ENCODE data around the gene BCAS3.

The BCAS3 gene

GRCh38 chr17:61330174-61331150, 652.8 kb downstream of the BCAS3 start:
- DNase-seq (ENCODE audit: low read depth in 2 of 2, low spot score in 1 of 2), result no peak

- DNase-seq (ENCODE audit: low read depth in 2 of 2, low spot score in 1 of 2), result no peak
Measured at GRCh38 chr17:61331178-61331577, 653.5 kb downstream of the BCAS3 start.

- no peak for DNase-seq (ENCODE audit: low read depth in 2 of 2, low spot score in 1 of 2)
Measured at GRCh38 chr17:61331886-61332285, 654.2 kb downstream of the BCAS3 start.

DNA sequence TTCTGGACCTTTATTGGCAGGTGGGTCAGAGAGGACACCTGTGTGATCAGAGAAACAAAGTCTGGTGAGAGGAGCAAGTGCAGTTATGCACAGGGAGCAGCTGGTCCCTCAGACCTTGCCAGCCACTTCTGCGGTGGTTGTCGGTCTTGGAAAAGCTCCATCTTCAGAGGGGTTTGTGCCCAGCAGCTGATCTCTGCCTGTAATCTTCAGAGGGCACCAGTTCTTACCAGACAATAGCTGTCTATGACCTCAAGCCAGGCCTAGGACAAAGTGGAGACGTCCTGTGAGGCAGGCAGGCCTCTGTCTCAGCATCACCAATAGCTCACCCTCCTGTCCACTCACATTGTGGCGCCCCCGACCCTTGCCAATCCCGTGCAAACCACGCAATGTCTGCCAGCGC, 655.5 kb downstream of the BCAS3 start:
- DNase-seq (ENCODE audit: low read depth in 2 of 2, low spot score in 1 of 2), result no peak

DNA sequence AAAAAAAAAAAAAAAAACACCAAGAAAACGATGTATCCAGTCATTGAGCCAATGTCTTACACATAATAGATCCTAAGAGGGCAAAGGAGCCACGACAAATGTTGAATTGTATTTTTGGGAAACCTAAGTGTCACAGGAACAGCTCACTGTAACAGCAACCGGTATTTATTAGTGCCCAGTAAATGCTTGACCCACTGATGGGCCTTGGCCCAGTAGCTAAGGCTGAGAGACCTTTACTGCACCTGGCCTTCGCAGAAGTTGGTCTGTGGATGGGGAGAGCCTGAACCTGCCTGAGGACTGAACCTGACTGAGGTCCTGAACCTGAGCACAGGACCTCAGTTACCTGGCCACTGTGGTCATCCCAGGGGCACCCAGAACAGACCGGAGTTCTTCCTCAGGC, 657.0 kb downstream of the BCAS3 start:
- DNase-seq (ENCODE audit: low read depth in 2 of 2, low spot score in 1 of 2), result no peak

DNA sequence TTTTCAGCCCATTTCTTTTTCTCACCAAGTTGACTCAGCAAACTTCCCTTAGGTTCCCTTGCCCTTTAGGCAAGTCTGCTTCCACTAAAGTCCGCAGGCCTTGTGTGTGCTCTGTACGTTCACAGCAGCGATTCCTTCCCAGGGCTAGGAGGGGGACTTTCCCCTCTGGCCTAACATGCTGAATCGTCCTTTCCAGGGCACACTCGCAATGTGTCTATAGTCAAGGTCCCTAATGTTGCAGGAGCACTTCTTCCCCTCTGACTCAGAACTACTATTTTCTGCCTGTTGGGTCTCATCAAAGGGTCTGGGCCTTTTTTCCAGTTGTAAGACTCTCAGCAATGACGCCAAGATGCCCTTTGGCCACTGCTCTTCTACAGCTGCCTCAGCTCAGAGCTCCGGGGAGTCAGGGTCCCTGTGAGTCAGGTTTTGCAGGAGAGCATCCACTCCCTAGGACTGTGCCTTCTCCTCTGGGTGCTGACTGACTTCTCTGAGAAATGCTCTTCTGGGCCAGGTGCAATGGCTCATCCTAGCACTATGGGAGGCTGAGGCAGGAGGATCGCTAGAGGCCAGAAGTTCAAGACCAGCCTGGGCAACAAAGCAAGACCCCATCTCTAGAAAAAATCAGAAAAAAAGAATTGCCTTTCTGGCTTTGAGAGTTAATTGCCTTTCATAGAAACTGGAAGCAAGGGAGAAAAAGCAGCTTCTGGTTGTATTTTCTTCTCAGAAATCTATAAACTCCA, 657.6 kb downstream of the BCAS3 start:
- DNase-seq (ENCODE audit: low read depth in 2 of 2, low spot score in 1 of 2), result no peak

GRCh38 chr17:61335845-61336655, 658.4 kb downstream of the BCAS3 start:
- DNase-seq (ENCODE audit: low read depth in 2 of 2, low spot score in 1 of 2), result no peak

GRCh38 chr17:61337290-61337689, 659.6 kb downstream of the BCAS3 start:
- DNase-seq (ENCODE audit: low read depth in 2 of 2, low spot score in 1 of 2), result no peak

GRCh38 chr17:61338000-61338798, 660.5 kb downstream of the BCAS3 start:
- no peak for DNase-seq (ENCODE audit: low read depth in 2 of 2, low spot score in 1 of 2)

GRCh38 chr17:61338874-61339478, 661.3 kb downstream of the BCAS3 start:
- DNase-seq (ENCODE audit: low read depth in 2 of 2, low spot score in 1 of 2), result no peak

DNA sequence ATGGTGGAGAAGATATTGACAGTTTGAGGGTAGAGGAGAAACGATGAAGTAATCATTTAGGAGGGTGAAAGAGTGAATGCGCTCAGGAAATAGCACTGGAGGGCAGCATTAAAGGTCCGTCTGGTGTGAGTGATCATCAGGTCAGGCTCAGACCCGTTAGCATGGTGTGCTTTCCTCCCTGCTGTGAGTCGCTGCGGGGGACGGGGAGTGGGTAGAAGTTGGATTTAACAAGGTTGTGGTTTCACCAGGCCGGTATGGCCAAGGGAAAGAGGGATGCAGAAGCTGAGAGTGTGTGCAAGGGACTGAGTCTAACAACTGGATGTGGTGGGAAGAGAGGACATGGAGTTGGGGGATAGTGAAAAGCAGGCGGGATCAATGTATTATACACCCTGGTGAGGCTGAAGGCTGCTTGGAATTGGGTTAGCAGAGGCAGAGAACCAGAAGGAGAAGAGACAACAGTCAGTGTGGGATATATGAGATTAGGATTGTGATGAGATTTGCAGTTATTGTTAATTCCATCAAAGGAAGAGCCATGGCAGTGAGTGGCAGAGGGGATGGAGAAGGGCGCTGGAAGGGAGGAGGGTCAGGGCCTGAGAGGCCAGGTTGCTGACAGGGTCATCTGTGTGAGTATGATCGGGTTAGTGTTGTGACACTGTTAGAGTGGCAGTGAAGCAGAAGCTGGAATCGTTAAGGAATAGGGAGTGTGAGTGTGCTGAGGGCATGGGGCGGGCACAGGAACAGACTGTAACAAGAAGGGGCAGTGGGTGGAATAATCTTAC, 663.0 kb downstream of the BCAS3 start:
- DNase-seq (ENCODE audit: low read depth in 2 of 2, low spot score in 1 of 2), result no peak

GRCh38 chr17:61343576-61343975, 665.9 kb downstream of the BCAS3 start:
- no peak for DNase-seq (ENCODE audit: low read depth in 2 of 2, low spot score in 1 of 2)

DNA sequence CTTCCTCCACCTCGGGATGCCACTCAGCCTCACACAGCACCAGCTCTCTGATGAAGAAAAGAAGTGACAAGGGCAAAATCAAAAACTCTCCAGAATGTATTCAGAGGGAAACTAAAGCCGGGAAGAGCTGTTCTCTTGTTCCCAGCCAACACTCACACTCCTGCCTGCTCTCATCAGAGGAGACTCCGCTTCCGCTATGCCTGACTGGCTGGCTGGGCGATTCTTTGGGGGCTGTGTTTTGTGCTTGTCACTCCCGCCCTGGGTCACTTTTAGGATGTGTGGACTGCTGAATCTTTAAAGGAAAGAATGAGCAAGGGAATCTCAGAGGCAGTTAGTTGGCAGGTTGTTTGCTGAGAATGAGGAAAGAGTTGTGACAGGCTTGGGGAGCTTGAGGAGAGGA, 667.4 kb downstream of the BCAS3 start:
- DNase-seq (ENCODE audit: low read depth in 2 of 2, low spot score in 1 of 2), result no peak

GRCh38 chr17:61345825-61346666, 668.4 kb downstream of the BCAS3 start:
- DNase-seq (ENCODE audit: low read depth in 2 of 2, low spot score in 1 of 2), result no peak

DNA sequence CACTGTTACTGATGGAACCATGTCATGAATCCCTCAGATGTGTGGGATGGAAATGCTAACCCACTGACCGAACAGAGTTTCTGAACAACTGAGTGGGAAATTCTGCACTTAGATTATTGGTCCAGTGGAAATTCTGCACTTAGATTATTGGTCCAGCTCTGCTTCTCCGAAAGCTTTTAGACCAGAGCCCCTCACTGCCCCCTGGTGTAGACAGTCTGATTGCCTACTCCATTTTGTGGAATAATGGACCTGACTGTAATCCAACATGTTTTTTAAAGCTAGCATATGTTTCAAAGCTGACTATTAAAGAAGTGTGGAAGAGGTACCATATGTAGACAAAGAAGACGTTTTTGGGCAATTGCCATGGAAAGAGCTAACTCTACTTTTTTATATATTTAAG, 671.7 kb downstream of the BCAS3 start:
- no peak for DNase-seq (ENCODE audit: low read depth in 2 of 2, low spot score in 1 of 2)

GRCh38 chr17:61351745-61352407, 674.2 kb downstream of the BCAS3 start:
- no peak for DNase-seq (ENCODE audit: low read depth in 2 of 2, low spot score in 1 of 2)

- DNase-seq (ENCODE audit: low read depth in 2 of 2, low spot score in 1 of 2), result no peak
Measured at GRCh38 chr17:61352408-61352770, 674.7 kb downstream of the BCAS3 start.

Data from stimulated activated CD8-positive, alpha-beta memory T cell treated with anti-CD3 and anti-CD28 coated beads, Interleukin-4, amount 100 ng/mL, for 1 hour (primary cell).